ENCODE results near the gene ACVRL1.

Gene ACVRL1

DNA sequence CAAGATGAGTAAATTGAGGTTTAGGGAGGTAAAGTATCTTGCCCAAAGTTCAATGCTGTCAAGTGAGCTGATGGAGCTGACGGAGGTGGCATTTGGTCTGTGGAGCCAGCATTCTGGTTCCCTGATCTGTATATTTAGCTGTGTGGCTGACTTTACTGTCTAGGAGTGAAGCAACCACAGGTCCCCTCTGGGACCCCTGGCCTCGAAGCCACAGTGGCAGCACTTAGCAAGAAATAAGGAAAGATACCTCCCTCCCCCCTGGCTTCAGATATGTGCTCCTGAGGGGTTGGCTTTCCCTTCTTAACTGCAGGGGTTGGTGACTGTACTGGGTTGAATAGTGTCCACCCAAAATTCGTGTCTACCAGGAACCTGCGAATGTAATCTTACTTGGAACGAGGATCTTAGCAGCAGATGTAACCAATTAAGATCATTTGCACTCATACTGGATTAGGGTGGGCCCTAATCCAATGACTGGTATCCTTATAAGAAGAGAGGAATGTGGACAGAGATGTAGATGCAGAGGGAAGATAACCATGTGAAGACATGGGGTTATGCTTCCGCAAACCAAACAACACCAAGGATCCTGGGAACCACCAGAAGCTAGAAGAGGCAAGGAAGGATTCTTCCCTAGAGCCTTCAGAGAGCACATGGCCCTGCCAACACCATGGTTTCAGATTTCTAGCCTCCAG is 42.2 kb downstream of the ACVRL1 start:
- no peak overlapping the region for H4K8ac ChIP-seq (ENCODE audit: low read depth, low read length)
- H3K79me1 ChIP-seq (ENCODE audit: low read length) = peaks cover 4% of the 10 kb centered on the region
- H2BK15ac ChIP-seq (replicated peaks; ENCODE audit: low read depth) = no peak overlapping the region
- no peak overlapping the region for H2BK5ac ChIP-seq (ENCODE audit: low read length)
- no peaks in the 10 kb centered on the region for H3K36me3 ChIP-seq (ENCODE audit: control insufficient read depth, insufficient read depth, low read length)
- no peak overlapping the region for H3K9ac ChIP-seq (ENCODE audit: low read length)
- no peak overlapping the region for H2BK120ac ChIP-seq (ENCODE audit: low read depth, low read length)
- H2AK5ac ChIP-seq (ENCODE audit: low read length) = no peak overlapping the region
- no peak overlapping the region for H3K4me3 ChIP-seq (ENCODE audit: low read length)
- H3K23ac ChIP-seq (ENCODE audit: low read length) = no peak overlapping the region
- H4K5ac ChIP-seq (ENCODE audit: low read length) = no peak overlapping the region
- WGBS (ENCODE audit: extremely low coverage, insufficient coverage, low lambda C conversion rate) = no CpG with 5 or more reads among the region's 6 CpGs
- no peak overlapping the region for H3K4me2 ChIP-seq (ENCODE audit: low read length)
- H3K4me1 ChIP-seq (ENCODE audit: control insufficient read depth, low read depth, low read length) = peaks cover 4% of the 10 kb centered on the region
- no peak overlapping the region for H3K18ac ChIP-seq (ENCODE audit: low read length)
- DNase-seq = no peak
- no peak overlapping the region for H3K4ac ChIP-seq (ENCODE audit: low read depth, low read length)
- H3K79me2 ChIP-seq (ENCODE audit: control insufficient read depth, insufficient read depth, low read length) = peaks cover 12% of the 10 kb centered on the region
- H3K27me3 ChIP-seq (ENCODE audit: insufficient read depth, low read length, poor library complexity) = peaks cover 9% of the 10 kb centered on the region
- H3K27ac ChIP-seq (ENCODE audit: low read depth, low read length) = no peak overlapping the region
- H3K56ac ChIP-seq (ENCODE audit: low read length) = no peak overlapping the region

DNA sequence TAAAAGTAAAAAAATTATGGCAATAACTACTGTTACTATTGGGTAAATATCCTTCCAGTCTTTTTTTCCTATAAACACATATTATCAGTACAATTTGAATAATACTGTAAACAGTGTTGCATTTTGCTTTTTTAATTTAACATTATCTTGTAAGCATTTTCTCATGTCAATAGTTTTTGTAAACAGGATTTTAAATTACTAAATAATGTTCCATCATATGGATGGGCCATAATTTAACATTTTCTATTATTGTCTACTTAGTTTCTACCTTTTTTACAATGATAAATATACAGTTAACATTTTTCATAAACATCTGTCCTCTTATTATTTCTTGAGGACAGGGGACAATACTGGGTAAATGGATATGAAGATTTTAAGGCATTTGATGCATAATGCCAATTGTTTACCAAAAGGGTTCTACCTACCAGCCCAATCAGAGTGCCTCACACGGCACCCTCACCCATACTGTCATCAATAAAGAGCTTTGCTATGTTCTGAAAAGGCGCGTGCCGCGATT is 43.4 kb downstream of the ACVRL1 start:
- Histone ChIP-seq H3K27ac (ENCODE audit: low read depth, low read length) (no peak overlapping the region), H3K36me3 (ENCODE audit: control insufficient read depth, insufficient read depth, low read length) (no peaks in the 10 kb centered on the region), H3K27me3 (ENCODE audit: insufficient read depth, low read length, poor library complexity) (peaks cover 9% of the 10 kb centered on the region), H2BK5ac (ENCODE audit: low read length) (no peak overlapping the region), H3K4me1 (ENCODE audit: control insufficient read depth, low read depth, low read length) (peaks cover 6% of the 10 kb centered on the region), H4K8ac (ENCODE audit: low read depth, low read length) (no peak overlapping the region), H3K4me2 (ENCODE audit: low read length) (peak overlapping the region; percentile 90), H3K9ac (ENCODE audit: low read length) (peak overlapping the region; percentile 69), H3K4ac (ENCODE audit: low read depth, low read length) (no peak overlapping the region), H2BK15ac (replicated peaks; ENCODE audit: low read depth) (no peak overlapping the region), H3K79me1 (ENCODE audit: low read length) (peaks cover 10% of the 10 kb centered on the region), H3K18ac (ENCODE audit: low read length) (no peak overlapping the region), H2BK120ac (ENCODE audit: low read depth, low read length) (no peak overlapping the region), H3K79me2 (ENCODE audit: control insufficient read depth, insufficient read depth, low read length) (peaks cover 21% of the 10 kb centered on the region), H3K56ac (ENCODE audit: low read length) (peak overlapping the region; percentile 81), H3K4me3 (ENCODE audit: low read length) (peak overlapping the region; percentile 38), H2AK5ac (ENCODE audit: low read length) (no peak overlapping the region), H4K5ac (ENCODE audit: low read length) (no peak overlapping the region), H3K23ac (ENCODE audit: low read length) (no peak overlapping the region)
- no peak for DNase-seq
- WGBS (ENCODE audit: extremely low coverage, insufficient coverage, low lambda C conversion rate) = no CpG with 5 or more reads among the region's 5 CpGs

- peak within 1 kb of the TSS; percentile 89 for H3K9ac ChIP-seq (ENCODE audit: low read length)
- H3K36me3 ChIP-seq (ENCODE audit: control insufficient read depth, insufficient read depth, low read length) = no peaks in the 10 kb centered on the region
- peaks cover 10% of the 10 kb centered on the region for H3K79me1 ChIP-seq (ENCODE audit: low read length)
- peaks cover 6% of the 10 kb centered on the region for H3K4me1 ChIP-seq (ENCODE audit: control insufficient read depth, low read depth, low read length)
- H2BK5ac ChIP-seq (ENCODE audit: low read length) = peak within 1 kb of the TSS; percentile 13
- H3K4ac ChIP-seq (ENCODE audit: low read depth, low read length) = peak within 1 kb of the TSS; percentile 89
- H3K4me2 ChIP-seq (ENCODE audit: low read length) = peak within 1 kb of the TSS; percentile 92
- H4K8ac ChIP-seq (ENCODE audit: low read depth, low read length) = peak within 1 kb of the TSS; percentile 99
- H3K4me3 ChIP-seq (ENCODE audit: low read length) = peak within 1 kb of the TSS; percentile 75
- no CpG with 5 or more reads among the region's 86 CpGs for WGBS (ENCODE audit: extremely low coverage, insufficient coverage, low lambda C conversion rate)
- H2BK15ac ChIP-seq (replicated peaks; ENCODE audit: low read depth) = peak within 1 kb of the TSS; percentile 15
- peak within 1 kb of the TSS; percentile 98 for H3K18ac ChIP-seq (ENCODE audit: low read length)
- peaks cover 22% of the 10 kb centered on the region for H3K79me2 ChIP-seq (ENCODE audit: control insufficient read depth, insufficient read depth, low read length)
- no peak within 1 kb of the TSS for H3K27ac ChIP-seq (ENCODE audit: low read depth, low read length)
- peak; percentile 91 for DNase-seq
- no peak within 1 kb of the TSS for H2AK5ac ChIP-seq (ENCODE audit: low read length)
- peak within 1 kb of the TSS; percentile 92 for H2BK120ac ChIP-seq (ENCODE audit: low read depth, low read length)
- no peak within 1 kb of the TSS for H4K5ac ChIP-seq (ENCODE audit: low read length)
- peak within 1 kb of the TSS; percentile 89 for H3K56ac ChIP-seq (ENCODE audit: low read length)
- H3K27me3 ChIP-seq (ENCODE audit: insufficient read depth, low read length, poor library complexity) = peaks cover 9% of the 10 kb centered on the region
- H3K23ac ChIP-seq (ENCODE audit: low read length) = peak within 1 kb of the TSS; percentile 59
These were observed 44.0 kb downstream of the ACVRL1 start, which contains the start of gene ACVR1B for GRCh38 chr12:51951199-51951842. Gene ACVR1B, plus strand, starts transcription at chr12:51951699. Its CDS starts 45 bp downstream, at chr12:51951744.

DNA sequence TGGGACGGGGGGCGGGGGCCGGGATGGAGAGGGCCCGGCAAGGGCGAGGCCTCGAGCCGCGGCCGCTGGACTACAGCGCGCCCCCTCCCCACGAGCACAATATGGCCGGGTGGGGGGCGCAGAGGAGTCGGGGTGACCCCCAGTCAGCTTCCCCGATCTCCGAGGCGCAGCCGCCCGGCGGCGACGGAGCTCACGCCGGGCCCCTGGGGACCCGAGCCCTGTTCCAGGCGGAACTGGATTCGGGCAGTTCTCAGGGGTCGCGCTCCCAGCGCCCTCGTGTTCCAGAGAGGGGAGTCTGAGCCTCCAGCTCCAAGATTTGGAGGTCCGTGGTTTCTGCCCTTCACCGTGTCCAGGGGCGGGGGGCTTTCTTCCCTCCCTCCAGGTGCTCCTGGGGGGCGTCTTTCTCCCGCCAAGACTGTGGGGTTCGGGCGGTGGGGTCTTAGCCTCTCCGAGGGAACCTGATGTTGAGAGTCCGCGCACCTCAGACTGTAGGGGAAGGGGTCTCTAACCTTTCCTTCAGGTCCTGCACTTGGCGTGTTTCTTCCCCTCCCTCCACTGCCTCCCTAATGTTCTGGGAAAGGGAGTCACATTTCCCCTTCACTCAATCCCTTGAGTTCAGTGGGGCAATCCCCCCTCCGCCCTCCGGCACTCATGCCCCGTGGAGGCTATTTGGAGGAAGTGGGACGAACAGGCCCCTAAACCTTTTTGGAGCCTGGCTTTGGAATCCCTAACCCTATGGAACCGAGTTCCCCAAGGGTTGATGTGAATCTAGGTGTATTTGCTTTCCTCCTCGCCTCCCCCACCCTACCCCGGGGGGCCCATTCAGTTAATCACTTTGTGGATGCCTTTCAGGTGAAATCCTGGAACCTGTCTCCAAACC is 44.8 kb downstream of the ACVRL1 start:
- H2BK120ac ChIP-seq (ENCODE audit: low read depth, low read length) = peak overlapping the region; percentile 92
- WGBS (ENCODE audit: extremely low coverage, insufficient coverage, low lambda C conversion rate) = no CpG with 5 or more reads among the region's 50 CpGs
- H3K4me2 ChIP-seq (ENCODE audit: low read length) = peak overlapping the region; percentile 92
- H4K8ac ChIP-seq (ENCODE audit: low read depth, low read length) = peak overlapping the region; percentile 99
- H3K27ac ChIP-seq (ENCODE audit: low read depth, low read length) = no peak overlapping the region
- no peak overlapping the region for H4K5ac ChIP-seq (ENCODE audit: low read length)
- H3K4ac ChIP-seq (ENCODE audit: low read depth, low read length) = peak overlapping the region; percentile 89
- peaks cover 9% of the 10 kb centered on the region for H3K27me3 ChIP-seq (ENCODE audit: insufficient read depth, low read length, poor library complexity)
- peak overlapping the region; percentile 15 for H2BK15ac ChIP-seq (replicated peaks; ENCODE audit: low read depth)
- H3K79me1 ChIP-seq (ENCODE audit: low read length) = peaks cover 14% of the 10 kb centered on the region
- H3K18ac ChIP-seq (ENCODE audit: low read length) = peak overlapping the region; percentile 98
- peak overlapping the region; percentile 59 for H3K23ac ChIP-seq (ENCODE audit: low read length)
- peak overlapping the region; percentile 13 for H2BK5ac ChIP-seq (ENCODE audit: low read length)
- no peaks in the 10 kb centered on the region for H3K36me3 ChIP-seq (ENCODE audit: control insufficient read depth, insufficient read depth, low read length)
- H3K4me3 ChIP-seq (ENCODE audit: low read length) = peak overlapping the region; percentile 75
- peak overlapping the region; percentile 89 for H3K9ac ChIP-seq (ENCODE audit: low read length)
- H3K56ac ChIP-seq (ENCODE audit: low read length) = peak overlapping the region; percentile 89
- H3K4me1 ChIP-seq (ENCODE audit: control insufficient read depth, low read depth, low read length) = peaks cover 6% of the 10 kb centered on the region
- DNase-seq = peak; percentile 56
- peaks cover 25% of the 10 kb centered on the region for H3K79me2 ChIP-seq (ENCODE audit: control insufficient read depth, insufficient read depth, low read length)
- H2AK5ac ChIP-seq (ENCODE audit: low read length) = no peak overlapping the region

GRCh38 chr12:51953089-51953488 is 45.8 kb downstream of the ACVRL1 start:
- peak overlapping the region; percentile 35 for H3K56ac ChIP-seq (ENCODE audit: low read length)
- H3K4me1 ChIP-seq (ENCODE audit: control insufficient read depth, low read depth, low read length) = peaks cover 6% of the 10 kb centered on the region
- H2BK5ac ChIP-seq (ENCODE audit: low read length) = no peak overlapping the region
- no peak overlapping the region for H3K23ac ChIP-seq (ENCODE audit: low read length)
- no peak for DNase-seq
- peak overlapping the region; percentile 82 for H2BK120ac ChIP-seq (ENCODE audit: low read depth, low read length)
- peak overlapping the region; percentile 38 for H3K4me2 ChIP-seq (ENCODE audit: low read length)
- peak overlapping the region; percentile 8 for H3K18ac ChIP-seq (ENCODE audit: low read length)
- no peak overlapping the region for H4K8ac ChIP-seq (ENCODE audit: low read depth, low read length)
- H3K79me2 ChIP-seq (ENCODE audit: control insufficient read depth, insufficient read depth, low read length) = peaks cover 27% of the 10 kb centered on the region
- peak overlapping the region; percentile 45 for H3K9ac ChIP-seq (ENCODE audit: low read length)
- no peak overlapping the region for H3K4ac ChIP-seq (ENCODE audit: low read depth, low read length)
- H3K27me3 ChIP-seq (ENCODE audit: insufficient read depth, low read length, poor library complexity) = peaks cover 9% of the 10 kb centered on the region
- no peak overlapping the region for H4K5ac ChIP-seq (ENCODE audit: low read length)
- WGBS (ENCODE audit: extremely low coverage, insufficient coverage, low lambda C conversion rate) = no CpG with 5 or more reads among the region's 8 CpGs
- H3K27ac ChIP-seq (ENCODE audit: low read depth, low read length) = no peak overlapping the region
- no peak overlapping the region for H3K4me3 ChIP-seq (ENCODE audit: low read length)
- peaks cover 17% of the 10 kb centered on the region for H3K79me1 ChIP-seq (ENCODE audit: low read length)
- H2BK15ac ChIP-seq (replicated peaks; ENCODE audit: low read depth) = no peak overlapping the region
- H2AK5ac ChIP-seq (ENCODE audit: low read length) = no peak overlapping the region
- no peaks in the 10 kb centered on the region for H3K36me3 ChIP-seq (ENCODE audit: control insufficient read depth, insufficient read depth, low read length)

Data from mesendoderm (in vitro differentiated cells).